SK-N-SH treated with all-trans-retinoic acid at 6 μM for 48 hours (cell line): ENCODE data around the gene SMARCA2.

Source experiments
- ATAC-seq: fragments of 200-7000 bp; cut with Tn5 transposase; 3 replicates; pipeline ENCODE4 v1.9.1; 2020; ENCODE audit warnings: mild to moderate bottlenecking, moderate library complexity
- ARNTL ChIP-seq: fragments of 450-650 bp; formaldehyde crosslinking; IDR thresholded peaks from 2 replicates; pipeline ENCODE4 v1.5.0; 2020; ENCODE audit warnings: low read depth, mild to moderate bottlenecking, moderate library complexity, borderline replicate concordance
- BACH2 ChIP-seq: fragments of 250-450 bp; sonication (Bioruptor Pico); IDR thresholded peaks from 2 replicates; pipeline ENCODE4 v1.9.0; 2021; ENCODE audit warnings: mild to moderate bottlenecking, borderline replicate concordance
- CSDC2 ChIP-seq: fragments of 250-450 bp; sonication (Bioruptor Pico); IDR thresholded peaks from 2 replicates; pipeline ENCODE4 v1.5.0; 2020; ENCODE audit warnings: mild to moderate bottlenecking, moderate library complexity
- CSRNP3 ChIP-seq: fragments of 250-450 bp; sonication (Bioruptor Pico); IDR thresholded peaks from 2 replicates; pipeline ENCODE4 v1.5.1; 2021; ENCODE audit warnings: mild to moderate bottlenecking, moderate library complexity
- ESRRG ChIP-seq: fragments of 250-450 bp; sonication (Bioruptor Pico); IDR thresholded peaks from 2 replicates; pipeline ENCODE4 v1.6.1; 2021; ENCODE audit warnings: mild to moderate bottlenecking
- GLIS3 ChIP-seq: fragments of 250-450 bp; sonication (Bioruptor Pico); IDR thresholded peaks from 2 replicates; pipeline ENCODE4 v1.5.0; 2020; ENCODE audit warnings: mild to moderate bottlenecking, moderate library complexity
- ISL1 ChIP-seq: fragments of 250-450 bp; sonication (Bioruptor Pico); IDR thresholded peaks from 2 replicates; pipeline ENCODE4 v2.1.2; 2022; ENCODE audit warnings: mild to moderate bottlenecking, moderate library complexity
- OSR1 ChIP-seq: fragments of 250-450 bp; sonication (Bioruptor Pico); IDR thresholded peaks from 2 replicates; pipeline ENCODE4 v1.8.0; 2022; ENCODE audit warnings: moderate library complexity, mild to moderate bottlenecking, inconsistent platforms
- POU6F1 ChIP-seq: fragments of 250-450 bp; sonication (Bioruptor Pico); IDR thresholded peaks from 2 replicates; pipeline ENCODE4 v1.8.0; 2021; ENCODE audit warnings: low read depth, mild to moderate bottlenecking, moderate library complexity, borderline replicate concordance
- RARB ChIP-seq: fragments of 250-450 bp; sonication (Bioruptor Pico); IDR thresholded peaks from 2 replicates; pipeline ENCODE4 v1.8.0; 2021; ENCODE audit warnings: mild to moderate bottlenecking, moderate library complexity
- TCF4 ChIP-seq: fragments of 250-450 bp; sonication (Bioruptor Pico); IDR thresholded peaks from 2 replicates; pipeline ENCODE4 v1.8.0; 2021; ENCODE audit warnings: mild to moderate bottlenecking, moderate library complexity, borderline replicate concordance
- TOX ChIP-seq: fragments of 250-450 bp; sonication (Bioruptor Pico); IDR thresholded peaks from 2 replicates; pipeline ENCODE4 v1.8.0; 2021; ENCODE audit warnings: mild to moderate bottlenecking, moderate library complexity, borderline replicate concordance
- TSHZ2 ChIP-seq: fragments of 250-450 bp; sonication (Bioruptor Pico); IDR thresholded peaks from 2 replicates; pipeline ENCODE4 v1.5.0; 2020; ENCODE audit warnings: mild to moderate bottlenecking, moderate library complexity
- ZFP3 ChIP-seq: fragments of 250-450 bp; sonication (Bioruptor Pico); IDR thresholded peaks from 2 replicates; pipeline ENCODE4 v1.5.0; 2020; ENCODE audit warnings: mild to moderate bottlenecking, moderate library complexity
- ZFP30 ChIP-seq: fragments of 450-650 bp; formaldehyde crosslinking; IDR thresholded peaks from 2 replicates; pipeline ENCODE4 v1.5.0; 2022; ENCODE audit warnings: mild to moderate bottlenecking, moderate library complexity
- ZNF565 ChIP-seq: fragments of 450-650 bp; formaldehyde crosslinking; conservative IDR thresholded peaks from 2 replicates; pipeline ENCODE4 v1.5.0; 2020; ENCODE audit warnings: low read depth, mild to moderate bottlenecking, moderate library complexity
- ZNF70 ChIP-seq: fragments of 450-650 bp; formaldehyde crosslinking; IDR thresholded peaks from 2 replicates; pipeline ENCODE4 v1.5.0; 2020; ENCODE audit warnings: mild to moderate bottlenecking, moderate library complexity
- ZNF8 ChIP-seq: fragments of 450-650 bp; formaldehyde crosslinking; IDR thresholded peaks from 2 replicates; pipeline ENCODE4 v1.5.0; 2020; ENCODE audit warnings: mild to moderate bottlenecking, moderate library complexity
- TF ChIP-seq, protein P1 (sequence below): fragments of 250-450 bp; sonication (Bioruptor Pico); IDR thresholded peaks from 2 replicates; pipeline ENCODE4 v1.8.0; 2020; ENCODE audit warnings: mild to moderate bottlenecking, moderate library complexity, borderline replicate concordance
- TF ChIP-seq, protein P2 (sequence below): fragments of 250-450 bp; sonication (Bioruptor Pico); IDR thresholded peaks from 2 replicates; pipeline ENCODE4 v1.5.1; 2020; ENCODE audit warnings: low read depth, mild to moderate bottlenecking, moderate library complexity

The SMARCA2 gene

DNA sequence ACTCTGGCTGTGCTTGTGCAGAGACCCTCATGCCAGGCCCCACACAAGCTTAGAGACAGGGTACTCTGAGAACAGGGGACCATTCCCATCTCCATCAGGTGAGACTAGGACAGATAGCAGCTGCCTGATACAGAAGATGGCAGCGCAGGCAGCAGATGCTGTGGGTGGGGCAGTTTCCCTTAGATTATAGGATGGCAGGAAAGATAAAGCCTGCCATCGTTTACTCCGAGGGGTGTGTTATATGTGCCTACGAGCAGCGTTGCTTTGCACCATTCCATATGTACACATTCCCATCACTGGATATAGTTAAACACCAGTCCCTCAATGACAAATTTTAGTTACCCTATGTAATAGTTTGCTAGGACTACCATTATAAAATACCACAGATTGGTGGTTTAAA lies 135.2 kb downstream of the SMARCA2 start:
- TF ChIP-seq RARB (CRISPR knock-in tag) (no peak), TOX (CRISPR knock-in tag) (no peak), CSRNP3 (CRISPR knock-in tag) (no peak), TCF4 (CRISPR knock-in tag) (no peak), TSHZ2 (CRISPR knock-in tag) (no peak), ZNF8 (CRISPR knock-in tag) (no peak), BACH2 (CRISPR knock-in tag) (no peak), GLIS3 (CRISPR knock-in tag) (no peak), ISL1 (CRISPR knock-in tag) (no peak)
- ATAC-seq: no peak

DNA sequence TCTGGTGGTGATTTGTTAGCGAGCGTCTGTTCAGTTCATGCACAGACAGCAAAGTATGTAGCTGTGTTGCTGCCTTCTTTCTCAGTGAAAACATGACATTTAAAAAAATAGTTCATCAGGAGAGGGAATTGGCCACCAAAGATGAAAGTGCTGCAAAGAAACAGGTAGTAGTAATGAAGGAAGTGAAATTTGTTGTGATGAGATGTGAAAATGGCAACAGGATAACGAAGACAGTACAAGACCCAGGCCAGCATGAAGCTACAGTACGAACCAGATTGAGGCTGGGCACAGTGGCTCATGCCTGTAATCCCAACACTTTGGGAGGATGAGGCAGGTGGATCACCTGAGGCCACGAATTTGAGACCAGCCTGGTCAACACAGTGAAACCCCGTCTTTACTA lies 136.0 kb downstream of the SMARCA2 start:
- TF ChIP-seq, protein P1, sequence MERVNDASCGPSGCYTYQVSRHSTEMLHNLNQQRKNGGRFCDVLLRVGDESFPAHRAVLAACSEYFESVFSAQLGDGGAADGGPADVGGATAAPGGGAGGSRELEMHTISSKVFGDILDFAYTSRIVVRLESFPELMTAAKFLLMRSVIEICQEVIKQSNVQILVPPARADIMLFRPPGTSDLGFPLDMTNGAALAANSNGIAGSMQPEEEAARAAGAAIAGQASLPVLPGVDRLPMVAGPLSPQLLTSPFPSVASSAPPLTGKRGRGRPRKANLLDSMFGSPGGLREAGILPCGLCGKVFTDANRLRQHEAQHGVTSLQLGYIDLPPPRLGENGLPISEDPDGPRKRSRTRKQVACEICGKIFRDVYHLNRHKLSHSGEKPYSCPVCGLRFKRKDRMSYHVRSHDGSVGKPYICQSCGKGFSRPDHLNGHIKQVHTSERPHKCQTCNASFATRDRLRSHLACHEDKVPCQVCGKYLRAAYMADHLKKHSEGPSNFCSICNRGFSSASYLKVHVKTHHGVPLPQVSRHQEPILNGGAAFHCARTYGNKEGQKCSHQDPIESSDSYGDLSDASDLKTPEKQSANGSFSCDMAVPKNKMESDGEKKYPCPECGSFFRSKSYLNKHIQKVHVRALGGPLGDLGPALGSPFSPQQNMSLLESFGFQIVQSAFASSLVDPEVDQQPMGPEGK (CRISPR knock-in tag): no peak
- no peak for TF ChIP-seq ARNTL
- no peak for TF ChIP-seq GLIS3 (CRISPR knock-in tag)
- TF ChIP-seq ZFP30 (CRISPR knock-in tag): no peak
- TF ChIP-seq ESRRG (CRISPR knock-in tag): no peak
- no peak for TF ChIP-seq CSRNP3 (CRISPR knock-in tag)
- TF ChIP-seq, protein P2, sequence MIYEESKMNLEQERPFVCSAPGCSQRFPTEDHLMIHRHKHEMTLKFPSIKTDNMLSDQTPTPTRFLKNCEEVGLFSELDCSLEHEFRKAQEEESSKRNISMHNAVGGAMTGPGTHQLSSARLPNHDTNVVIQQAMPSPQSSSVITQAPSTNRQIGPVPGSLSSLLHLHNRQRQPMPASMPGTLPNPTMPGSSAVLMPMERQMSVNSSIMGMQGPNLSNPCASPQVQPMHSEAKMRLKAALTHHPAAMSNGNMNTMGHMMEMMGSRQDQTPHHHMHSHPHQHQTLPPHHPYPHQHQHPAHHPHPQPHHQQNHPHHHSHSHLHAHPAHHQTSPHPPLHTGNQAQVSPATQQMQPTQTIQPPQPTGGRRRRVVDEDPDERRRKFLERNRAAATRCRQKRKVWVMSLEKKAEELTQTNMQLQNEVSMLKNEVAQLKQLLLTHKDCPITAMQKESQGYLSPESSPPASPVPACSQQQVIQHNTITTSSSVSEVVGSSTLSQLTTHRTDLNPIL: no peak
- ATAC-seq: no peak

DNA sequence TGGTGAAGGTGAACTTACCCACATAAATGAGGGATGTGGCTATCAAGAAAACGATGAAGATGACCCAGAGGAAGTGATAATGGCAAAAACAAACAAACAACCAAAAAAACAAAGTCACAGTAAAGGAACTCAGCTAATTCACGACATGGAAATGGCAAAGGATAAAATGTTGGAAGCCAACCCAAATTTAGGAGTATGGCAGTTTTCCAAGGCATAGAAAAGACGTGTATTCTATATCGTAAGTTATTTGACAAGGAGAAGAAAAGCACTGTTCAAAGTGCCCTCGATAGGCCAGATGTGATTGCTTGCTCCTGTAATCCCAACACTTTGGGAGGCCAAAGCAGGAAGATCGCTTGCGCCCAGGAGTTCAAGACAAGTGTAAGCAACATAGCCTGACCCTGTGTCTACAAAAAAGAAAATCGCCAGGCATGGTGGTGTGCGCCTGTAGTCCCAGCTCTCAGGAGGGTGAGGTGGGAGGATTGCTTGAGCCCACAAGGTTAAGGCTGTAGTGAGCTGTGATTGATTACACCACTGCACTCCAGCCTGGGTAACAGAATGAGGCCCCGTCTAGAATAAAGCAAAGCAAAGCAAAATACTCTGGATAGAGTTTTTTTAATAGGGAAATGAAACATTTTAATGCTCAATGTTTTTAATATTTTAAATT lies 138.0 kb downstream of the SMARCA2 start:
- TF ChIP-seq ZNF70 (CRISPR knock-in tag) (no peak), POU6F1 (CRISPR knock-in tag) (no peak), OSR1 (CRISPR knock-in tag) (no peak), ZNF8 (CRISPR knock-in tag) (no peak), BACH2 (CRISPR knock-in tag) (no peak), ESRRG (CRISPR knock-in tag) (no peak), ZNF565 (CRISPR knock-in tag) (no peak), CSRNP3 (CRISPR knock-in tag) (no peak), ISL1 (CRISPR knock-in tag) (no peak), CSDC2 (CRISPR knock-in tag) (no peak), ZFP3 (CRISPR knock-in tag) (no peak), ZFP30 (CRISPR knock-in tag) (no peak), TSHZ2 (CRISPR knock-in tag) (no peak), TOX (CRISPR knock-in tag) (no peak), ARNTL (no peak), GLIS3 (CRISPR knock-in tag) (no peak)
- TF ChIP-seq, all 23 proteins: peak for 0
- no peak for ATAC-seq
